CD4-positive, alpha-beta T cell treated with Interleukin-1 beta for 1 hour (primary cell): ENCODE data around the gene FNIP1.
"Not testable (repeated sequence)": the region's sequence is repeated elsewhere in the genome, so short reads cannot be mapped to it uniquely, and the experiment has no call there.

Experiments
- DNase-seq, 2 donors: peaks; one replicate each; pipeline ENCODE4 v3.0.0-alpha.2; 2020 to 2022

The FNIP1 gene

DNA sequence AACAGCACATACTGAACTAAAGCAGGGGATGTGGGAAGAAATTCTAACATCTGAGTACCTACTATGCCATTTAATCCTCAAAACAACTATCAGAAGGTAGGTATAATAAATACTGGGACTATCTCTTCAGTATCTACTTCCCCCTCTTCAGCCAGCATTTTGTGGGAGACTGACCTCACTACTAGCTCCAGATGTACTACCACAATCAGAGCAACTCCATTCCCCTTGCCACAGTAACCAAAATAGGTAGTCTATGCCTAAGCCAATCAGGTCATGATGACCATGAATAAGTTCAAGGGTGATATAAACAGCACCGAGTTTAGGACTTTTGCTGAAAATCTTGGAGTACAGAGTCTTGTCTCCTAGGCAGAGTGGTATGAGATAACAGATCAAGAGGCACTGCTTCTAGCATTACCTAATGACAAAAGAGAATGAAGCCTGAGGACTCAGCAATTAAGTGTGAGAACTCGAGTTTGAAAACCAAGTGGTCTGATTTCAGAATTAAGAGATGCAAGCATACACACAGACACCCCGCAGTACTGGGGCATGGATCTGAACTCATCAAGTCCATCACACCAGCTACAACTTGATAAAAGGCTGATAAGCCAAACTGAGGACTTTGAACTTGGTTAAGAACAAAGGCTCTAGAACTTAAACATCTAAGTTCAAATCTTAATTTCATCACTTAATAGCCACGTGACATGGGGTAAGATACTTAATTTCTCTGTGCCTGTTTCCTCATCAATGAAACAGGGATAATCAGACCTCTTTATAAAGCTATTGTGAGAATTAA lies 9.7 kb downstream of the FNIP1 start:
- DNase-seq = no peak

DNA sequence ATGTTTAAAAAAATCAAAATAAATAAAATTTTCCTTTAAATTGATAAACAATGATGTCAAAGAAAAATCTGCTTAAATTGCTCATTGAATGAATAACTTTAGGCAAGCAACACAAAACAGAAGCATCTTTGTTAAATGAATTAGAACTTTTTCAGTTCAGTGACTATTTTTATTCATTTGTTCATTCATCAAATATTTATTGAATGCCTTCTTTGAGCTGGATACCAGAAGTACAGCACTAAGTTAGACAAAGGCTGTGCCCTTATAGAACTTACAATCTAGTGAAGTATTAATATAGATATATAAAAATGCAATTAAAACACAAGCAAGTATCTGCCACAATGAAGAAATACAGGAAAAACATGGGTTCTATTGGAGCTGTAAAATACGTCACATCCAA lies 10.8 kb downstream of the FNIP1 start:
- DNase-seq = no peak

DNA sequence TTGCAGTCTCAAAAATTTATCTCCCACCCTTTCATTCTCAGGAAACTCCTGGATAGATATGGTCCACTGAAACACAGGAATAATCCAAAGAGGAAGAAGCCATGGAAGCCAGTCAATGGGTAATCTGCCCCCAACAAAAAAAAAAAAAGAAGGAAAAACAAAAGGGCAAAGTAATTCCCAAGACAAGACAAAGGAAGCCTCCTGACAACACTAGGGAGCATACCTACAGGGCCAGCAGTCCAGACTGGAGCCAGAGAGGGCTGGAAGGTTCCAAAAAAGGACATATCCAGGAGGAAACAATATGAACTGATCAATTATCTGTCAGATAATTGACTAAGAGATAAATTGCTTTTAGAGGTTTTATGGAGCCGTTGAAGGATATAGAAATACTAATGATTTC lies 12.9 kb downstream of the FNIP1 start:
- DNase-seq = no peak

DNA sequence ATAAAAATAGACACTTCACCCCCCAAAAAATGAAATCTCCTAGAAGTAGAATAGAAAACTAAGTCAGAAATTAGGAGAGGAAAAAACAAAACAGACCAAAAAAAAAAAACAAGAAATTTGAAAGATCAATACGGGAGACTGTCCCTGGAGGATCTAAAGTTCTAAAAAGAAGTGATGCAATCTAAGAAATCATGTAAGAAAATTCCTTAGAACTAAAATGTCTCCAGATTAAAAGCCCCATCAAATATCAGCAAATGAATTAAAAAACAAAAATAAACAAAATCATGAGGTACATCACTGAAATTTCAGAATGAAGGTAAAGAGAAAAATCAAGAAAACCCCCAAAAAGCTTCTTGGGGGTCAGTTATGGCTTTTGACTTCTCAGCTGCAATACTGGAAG lies 13.5 kb downstream of the FNIP1 start:
- DNase-seq = no peak

DNA sequence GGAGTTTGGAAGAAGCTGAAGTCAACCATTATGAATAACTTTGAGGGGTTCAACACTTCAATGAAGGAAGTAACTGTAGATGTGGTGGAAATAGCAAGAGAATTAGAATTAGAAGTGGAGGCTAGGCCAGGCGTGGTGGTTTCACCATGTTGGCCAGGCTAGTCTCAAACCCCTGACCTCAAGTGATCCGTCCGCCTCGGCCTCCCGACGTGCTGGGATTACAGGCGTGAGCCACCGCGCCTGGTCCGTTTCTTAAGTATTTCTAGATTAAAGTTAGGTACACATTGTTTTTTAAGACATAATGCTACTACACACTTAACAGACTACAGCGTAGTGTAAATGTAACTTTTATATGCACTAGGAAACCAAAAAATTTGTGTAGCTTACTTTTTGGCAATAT lies 14.1 kb downstream of the FNIP1 start:
- DNase-seq = no peak

DNA sequence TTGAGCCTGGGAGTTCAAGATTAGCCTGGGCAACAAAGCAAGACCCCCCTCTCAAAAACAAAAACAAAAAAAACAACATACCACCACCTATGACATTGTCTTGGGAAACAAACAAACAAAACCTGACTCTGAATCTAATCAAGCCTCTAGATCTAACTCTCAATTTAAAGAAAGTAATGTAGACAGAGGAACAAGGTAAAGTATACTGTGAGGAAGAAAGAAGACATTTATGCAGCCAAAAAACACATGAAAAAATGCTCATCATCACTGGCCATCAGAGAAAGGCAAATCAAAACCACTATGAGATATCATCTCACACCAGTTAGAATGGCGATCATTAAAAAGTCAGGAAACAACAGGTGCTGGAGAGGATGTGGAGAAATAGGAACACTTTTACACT lies 18.7 kb downstream of the FNIP1 start:
- not testable (repeated sequence) for DNase-seq

DNA sequence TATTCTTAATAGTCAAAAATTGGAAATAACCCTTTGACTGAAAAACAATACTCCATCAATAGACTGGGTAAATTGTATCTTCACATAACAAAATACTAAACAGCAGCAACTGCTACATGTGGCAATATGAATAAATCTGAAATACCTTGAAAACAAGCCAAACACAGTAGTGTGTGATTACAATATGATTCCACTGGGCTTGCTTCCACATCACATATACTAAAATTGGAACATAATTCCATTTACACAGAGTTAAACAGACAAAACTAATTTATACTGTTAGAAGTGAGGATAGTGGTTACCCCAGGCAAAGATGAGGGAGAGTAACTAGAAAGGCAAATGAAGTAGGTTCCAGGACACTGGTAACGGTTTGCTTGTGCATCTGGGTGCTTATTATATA lies 20.4 kb downstream of the FNIP1 start:
- no peak for DNase-seq

DNA sequence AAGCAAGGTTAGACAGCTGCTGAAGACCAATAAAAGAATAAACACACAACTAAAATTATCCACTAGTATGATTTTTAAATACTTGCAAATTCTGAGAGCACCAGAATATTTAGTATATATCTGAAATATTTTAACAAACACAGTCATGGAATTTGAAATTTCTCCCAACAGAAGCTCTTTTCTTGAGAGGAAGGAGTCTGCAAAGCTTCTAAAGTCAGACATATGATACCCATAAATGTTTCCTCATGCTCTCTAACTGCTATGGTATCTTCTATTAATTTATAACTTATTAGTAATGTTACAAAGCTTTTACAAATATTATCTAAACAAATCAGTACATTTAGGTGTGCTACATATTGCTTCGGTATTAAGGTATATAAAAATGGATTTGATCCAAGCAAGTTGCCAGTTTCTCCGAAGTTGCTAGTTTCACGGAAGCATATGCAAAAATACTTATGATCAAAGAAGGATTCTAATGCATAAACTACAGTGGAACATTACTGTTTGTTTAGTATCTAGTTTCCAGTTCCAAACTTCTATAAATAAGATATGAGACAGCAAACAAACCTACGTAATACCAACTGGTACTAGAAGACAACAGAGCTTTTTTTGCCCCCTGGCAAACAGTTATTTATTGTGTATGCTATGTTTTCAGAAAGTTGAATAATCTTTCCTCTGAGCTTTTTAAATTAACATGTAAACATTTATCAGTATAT lies 22.0 kb downstream of the FNIP1 start:
- DNase-seq = no peak

DNA sequence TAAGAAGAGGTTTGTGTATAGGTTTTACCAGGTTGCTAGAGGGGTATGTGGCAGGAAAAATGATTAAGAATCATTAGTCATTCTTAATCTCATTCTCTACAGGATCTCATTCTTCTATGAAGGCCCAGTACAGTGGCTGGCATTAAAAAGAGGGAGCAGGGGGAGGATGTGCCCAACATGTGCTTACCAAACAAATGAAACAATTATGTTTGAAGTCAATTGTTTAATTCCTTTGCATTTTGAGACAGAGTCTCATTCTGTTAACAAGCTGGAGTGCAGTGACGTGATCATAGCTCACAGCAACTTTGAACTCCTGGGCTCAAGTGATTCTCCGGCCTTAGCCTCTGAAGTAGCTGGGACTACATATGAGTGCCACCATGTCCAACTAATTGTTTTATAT lies 23.0 kb downstream of the FNIP1 start:
- DNase-seq = no peak

DNA sequence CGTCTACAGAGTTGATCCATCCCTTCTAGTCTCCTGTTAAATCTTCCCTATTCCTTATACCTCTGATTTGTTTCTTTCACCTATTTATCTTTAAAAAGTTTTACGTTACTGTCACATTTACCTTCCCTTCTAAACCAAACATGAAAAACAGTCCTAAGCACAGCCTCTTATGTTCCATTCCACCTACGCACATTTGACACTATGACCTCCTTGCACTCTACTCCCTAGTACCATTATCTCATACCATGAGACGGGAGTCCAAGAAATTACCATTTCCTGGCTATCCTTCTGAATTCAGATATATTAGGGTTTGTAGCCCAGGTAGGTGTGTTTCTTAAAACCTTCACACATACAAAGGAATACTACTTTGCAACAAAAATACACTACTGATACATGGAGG lies 25.1 kb downstream of the FNIP1 start:
- no peak for DNase-seq

DNA sequence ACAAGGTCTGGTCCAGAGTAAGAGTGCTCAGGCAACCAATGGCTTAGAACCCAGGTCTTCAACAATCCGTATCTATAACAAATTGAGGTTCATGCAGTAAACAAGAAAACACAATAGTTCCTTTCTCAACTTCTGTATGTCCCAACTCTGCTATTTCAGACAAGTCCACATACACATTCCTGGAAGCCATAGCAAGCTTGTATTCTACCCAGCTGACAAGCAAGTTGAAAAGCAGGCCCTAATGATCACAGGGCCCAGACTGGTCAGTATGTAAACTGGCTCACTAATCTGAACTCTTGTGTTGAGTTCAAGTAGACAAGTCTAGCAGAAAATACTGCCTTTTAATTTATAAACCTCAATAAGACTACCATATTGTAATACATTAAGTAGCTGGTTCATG lies 26.9 kb downstream of the FNIP1 start:
- no peak for DNase-seq

DNA sequence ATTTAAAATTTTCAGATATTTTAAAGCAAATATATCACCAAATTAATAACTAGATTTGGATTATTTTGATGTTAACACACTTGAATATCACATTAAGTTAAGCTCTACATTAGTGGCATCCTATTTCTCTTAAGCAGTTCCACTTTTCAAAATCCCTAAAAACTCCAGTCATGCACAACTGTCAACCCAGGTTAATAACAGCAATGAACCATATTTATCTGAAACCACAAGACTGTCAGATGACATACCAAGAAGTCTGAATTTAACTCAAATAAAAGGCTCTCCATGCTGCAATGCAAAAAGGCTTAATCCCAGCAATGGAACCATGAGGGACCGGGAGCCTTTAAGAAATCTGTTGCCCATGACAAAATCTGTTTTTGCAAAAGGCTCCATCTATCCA lies 27.5 kb downstream of the FNIP1 start:
- DNase-seq = no peak

DNA sequence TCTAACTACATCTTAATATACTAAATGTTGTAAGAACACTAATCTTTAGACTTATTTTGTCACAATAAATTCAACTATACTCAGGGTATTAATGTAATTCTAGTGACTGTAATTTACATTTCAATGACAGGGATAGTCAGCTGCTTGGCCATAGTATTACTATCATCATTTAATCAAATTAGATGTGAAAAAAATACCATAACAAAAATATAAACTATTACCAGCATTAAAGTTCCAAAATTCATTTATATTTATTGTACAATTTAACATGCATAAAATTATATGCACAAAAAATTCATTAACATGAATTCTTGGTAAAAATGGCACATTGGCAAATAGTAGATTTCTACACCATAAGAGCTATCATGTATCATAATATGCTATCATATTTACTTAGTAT lies 28.9 kb downstream of the FNIP1 start:
- no peak for DNase-seq

DNA sequence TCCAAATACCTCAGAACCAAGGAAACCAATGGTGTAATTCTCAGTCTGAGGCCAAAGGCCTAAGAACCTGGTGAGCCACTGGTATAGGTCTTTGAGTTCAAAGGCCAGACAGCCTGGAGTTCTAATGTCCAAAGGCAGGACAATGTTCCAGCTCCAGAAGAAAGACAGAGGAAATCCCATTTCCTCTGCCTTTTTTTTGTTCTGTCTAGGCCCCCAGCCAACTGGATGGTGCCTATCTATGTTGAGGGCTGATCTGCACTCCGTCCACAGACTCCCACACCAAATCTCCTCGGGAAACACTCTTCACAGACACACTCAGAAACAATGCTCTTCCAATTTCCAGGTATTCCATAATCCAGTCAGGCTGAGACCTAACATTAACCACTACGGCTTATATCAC lies 30.1 kb downstream of the FNIP1 start:
- DNase-seq = no peak

DNA sequence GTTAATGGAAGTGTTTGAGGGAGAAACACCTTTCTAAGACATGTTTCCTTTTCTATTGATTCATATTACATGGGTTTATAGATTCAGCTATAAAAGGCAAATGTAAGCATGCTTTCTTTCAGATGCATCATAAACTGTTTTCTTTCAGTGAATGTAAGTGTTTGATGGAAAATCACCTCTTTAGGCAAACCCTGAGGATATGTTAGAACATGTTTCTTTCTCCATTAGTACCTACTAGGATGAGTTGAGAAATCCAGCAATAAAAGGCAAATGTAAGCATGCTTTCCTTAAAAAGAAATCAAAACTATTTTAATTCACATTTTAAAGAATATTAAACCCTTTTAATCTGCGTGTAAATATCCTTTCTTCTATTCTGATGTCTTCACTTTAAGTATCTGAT lies 31.6 kb downstream of the FNIP1 start:
- no peak for DNase-seq

DNA sequence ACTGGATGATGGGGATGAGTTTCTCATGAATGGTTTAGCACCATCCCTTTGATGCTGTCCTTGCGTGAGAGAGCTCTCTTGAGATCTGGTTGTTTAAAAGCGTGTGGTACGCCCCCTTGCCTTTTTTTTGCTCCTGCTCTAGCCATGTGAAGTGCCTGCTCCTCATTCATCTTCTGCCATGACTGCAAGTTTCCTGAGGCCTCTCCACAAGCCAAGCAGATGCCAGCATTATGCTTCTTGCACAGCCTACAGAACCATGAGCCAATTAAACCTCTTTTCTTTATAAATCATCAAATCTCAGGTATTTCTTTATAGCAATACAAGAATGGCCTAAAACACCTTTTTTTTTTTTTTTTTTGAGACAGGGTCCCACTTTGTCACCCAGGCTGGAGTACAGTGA lies 32.8 kb downstream of the FNIP1 start:
- DNase-seq = no peak

DNA sequence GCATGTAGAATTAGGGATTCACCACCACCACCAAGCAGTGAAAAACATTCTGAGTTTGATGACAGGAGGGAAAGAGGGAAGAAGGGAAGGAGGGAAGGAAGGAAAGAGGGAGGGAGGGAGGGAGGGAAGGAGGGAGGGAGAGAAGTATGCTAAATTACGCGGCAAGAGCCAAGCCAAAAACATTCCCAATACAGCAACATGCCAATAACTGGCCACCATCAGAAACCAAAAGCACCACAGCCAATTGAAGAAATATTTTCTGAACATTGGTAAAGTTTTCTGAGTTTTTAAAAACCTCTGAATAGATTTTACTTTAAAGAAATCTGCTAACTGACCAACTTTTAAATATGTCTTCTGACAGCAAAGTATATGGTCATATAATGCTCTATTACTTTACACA lies 36.0 kb downstream of the FNIP1 start:
- no peak for DNase-seq

DNA sequence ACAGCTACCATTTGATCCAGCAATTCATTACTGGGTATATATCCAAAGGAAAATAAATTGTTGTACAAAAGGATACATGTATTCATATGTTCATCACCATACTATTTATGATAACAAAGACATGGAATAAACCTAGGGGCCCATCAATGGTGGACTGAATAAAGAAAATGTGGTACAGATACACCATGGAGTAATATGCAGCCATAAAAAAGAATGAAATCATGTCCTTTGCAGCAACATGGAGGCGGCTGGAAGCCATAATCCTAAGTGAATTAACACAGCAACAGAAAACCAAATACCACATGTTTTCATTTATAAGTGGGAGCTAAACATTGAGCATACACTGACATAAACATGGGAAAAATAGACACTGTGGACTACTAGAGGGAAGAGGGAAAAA lies 37.1 kb downstream of the FNIP1 start:
- DNase-seq = no peak

DNA sequence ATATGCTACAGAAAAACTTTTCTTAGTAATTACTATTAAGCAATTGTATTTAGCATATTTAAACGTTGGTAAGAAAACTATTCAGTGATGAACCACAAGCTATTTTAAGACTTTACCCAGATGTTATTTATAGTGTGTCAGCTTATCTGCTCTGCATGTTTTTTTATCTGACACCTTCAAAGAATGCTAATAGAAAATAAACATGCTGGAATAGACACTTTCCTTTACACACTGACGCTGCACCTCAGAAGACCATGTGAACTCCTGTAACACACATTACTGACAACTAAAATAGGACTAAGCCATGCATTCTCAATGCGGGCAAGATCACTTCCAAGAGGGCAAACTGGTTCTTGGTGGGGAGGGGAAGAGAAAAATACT lies 38.3 kb downstream of the FNIP1 start:
- no peak for DNase-seq

DNA sequence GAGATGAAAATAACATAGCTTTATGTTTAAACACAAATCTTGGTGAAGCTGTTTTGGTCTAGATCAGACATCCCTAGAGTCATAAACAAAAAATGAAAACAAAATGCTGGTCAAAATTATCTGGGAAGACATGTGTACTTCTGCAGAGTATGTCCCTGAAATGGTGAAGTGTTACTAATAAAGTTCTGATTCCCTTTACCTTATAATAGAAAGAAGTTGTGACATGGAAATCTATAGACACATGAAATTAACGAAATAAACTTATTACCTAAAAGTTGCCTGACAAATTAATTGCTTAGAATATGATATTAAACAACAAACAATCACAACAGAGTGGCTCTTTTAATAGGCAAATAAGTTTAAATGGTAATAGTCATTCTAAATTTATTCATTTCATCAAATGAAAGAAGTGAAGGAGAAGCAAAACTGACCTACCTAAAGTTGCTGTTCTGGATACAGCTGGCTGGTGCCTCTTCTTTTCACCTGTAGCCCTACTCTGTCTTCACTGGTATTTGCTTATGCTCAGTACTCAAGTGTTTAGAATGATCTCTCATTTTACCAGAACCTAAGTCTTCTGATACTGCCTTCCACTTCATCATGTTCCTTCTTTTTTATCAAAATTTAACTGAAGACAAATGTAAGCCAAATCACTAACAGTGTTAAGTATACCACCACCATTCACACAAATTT lies 38.8 kb downstream of the FNIP1 start:
- DNase-seq = no peak

DNA sequence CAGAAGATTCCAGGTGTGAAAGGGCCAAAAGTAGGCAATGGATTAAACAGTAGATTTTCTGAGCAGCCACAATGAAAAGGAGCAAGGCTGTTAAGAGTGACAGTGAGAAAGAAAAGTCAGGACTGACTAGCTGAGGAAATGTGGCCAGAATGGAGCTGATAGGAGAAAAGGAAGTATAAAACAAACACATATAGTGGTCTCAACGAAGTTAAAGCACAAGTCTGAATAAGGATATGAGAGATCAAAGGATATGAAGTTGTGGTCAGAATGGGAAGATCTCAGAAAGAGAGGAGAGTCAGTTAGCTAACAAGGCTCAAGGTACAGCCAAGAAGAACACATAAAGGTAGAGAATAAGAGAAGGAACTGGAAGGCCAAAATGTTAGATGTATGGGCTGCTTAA lies 39.9 kb downstream of the FNIP1 start:
- no peak for DNase-seq

DNA sequence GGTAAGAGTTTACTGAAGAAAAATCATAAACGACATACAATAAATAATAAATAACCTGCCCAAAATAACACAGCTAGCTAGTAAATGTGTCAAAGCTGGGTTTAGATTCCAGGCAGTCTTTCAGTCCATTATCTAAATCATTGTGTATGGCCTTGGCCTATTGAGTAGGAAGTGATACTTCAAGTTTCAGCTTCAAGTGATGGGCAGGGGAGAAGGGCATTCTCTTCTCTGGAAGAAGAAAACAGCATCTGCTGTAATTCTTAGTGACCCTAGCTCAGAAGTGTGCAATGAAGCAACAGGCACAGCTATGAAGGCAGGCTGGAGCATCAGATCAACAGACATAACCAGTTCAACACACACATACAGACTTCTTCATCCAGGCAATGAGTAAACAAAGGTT lies 42.5 kb downstream of the FNIP1 start:
- DNase-seq = no peak

DNA sequence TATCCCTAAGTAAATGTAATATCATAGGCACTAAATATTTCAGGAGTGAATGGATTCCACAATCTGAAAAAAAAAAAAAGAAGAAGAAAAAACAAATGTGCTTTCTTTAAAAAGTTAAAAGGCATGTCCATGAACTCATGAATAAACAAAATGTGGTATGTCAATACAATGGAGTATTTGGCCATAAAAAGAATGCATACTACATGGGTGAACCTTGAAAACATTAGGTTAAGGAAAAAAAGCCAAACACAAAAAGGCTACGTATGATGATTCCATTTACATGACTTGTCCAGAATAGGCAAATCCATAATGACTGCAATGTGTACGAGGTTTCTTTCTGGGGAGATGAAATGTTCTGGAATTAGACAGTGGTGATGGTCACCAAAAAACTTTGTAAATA lies 45.3 kb downstream of the FNIP1 start:
- no peak for DNase-seq
